Suppressor macrophage treated with lipopolysaccharide for 1 hour (primary cell): ENCODE data around the gene LASP1NB.
A peak's percentile ranks its signal among the peaks of the same experiment; 100 is the strongest.
"Not testable (repeated sequence)": the region's sequence is repeated elsewhere in the genome, so short reads cannot be mapped to it uniquely, and the experiment has no call there.

ENCODE experiments used
- DNase-seq, 3 donors: peaks; one replicate each; pipeline ENCODE4 v3.0.0-alpha.2; 2020 to 2022

Gene LASP1NB

GRCh38 chr17:38918916-38919315, 6.5 kb upstream of the LASP1NB start:
- no peak for DNase-seq

GRCh38 chr17:38919316-38920078, 5.9 kb upstream of the LASP1NB start:
- DNase-seq: no peak

- no peak for DNase-seq
Observed at GRCh38 chr17:38920374-38921291, 4.8 kb upstream of the LASP1NB start.

GRCh38 chr17:38921756-38922411, 3.5 kb upstream of the LASP1NB start:
- DNase-seq: peak; percentile 65 to 76 (median 67)

GRCh38 chr17:38922538-38923297, 2.7 kb upstream of the LASP1NB start:
- peak in 1 of 3 donors; percentile 44 for DNase-seq

GRCh38 chr17:38926293-38927070, 1.1 kb downstream of the LASP1NB start:
- DNase-seq: peak; percentile 67 to 87 (median 87)

- not testable (repeated sequence) for DNase-seq
Observed at GRCh38 chr17:38930782-38931181, 5.4 kb downstream of the LASP1NB start.

- not testable (repeated sequence) for DNase-seq
Observed at GRCh38 chr17:38933962-38934361, 8.5 kb downstream of the LASP1NB start.

- DNase-seq: no peak
Observed at GRCh38 chr17:38939987-38940386, 14.6 kb downstream of the LASP1NB start.

GRCh38 chr17:38940404-38940803, 15.0 kb downstream of the LASP1NB start:
- no peak for DNase-seq

GRCh38 chr17:38942696-38943334, 17.4 kb downstream of the LASP1NB start:
- DNase-seq: no peak

GRCh38 chr17:38943607-38944006, 18.2 kb downstream of the LASP1NB start:
- peak; percentile 20 to 47 (median 42) for DNase-seq

- no peak for DNase-seq
Observed at GRCh38 chr17:38947189-38947588, 21.8 kb downstream of the LASP1NB start.

GRCh38 chr17:38953800-38954199, 28.4 kb downstream of the LASP1NB start:
- not testable (repeated sequence) for DNase-seq

- no peak for DNase-seq
Observed at GRCh38 chr17:38958326-38958725, 32.9 kb downstream of the LASP1NB start.

- DNase-seq: no peak
Observed at GRCh38 chr17:38958756-38959155, 33.3 kb downstream of the LASP1NB start.

GRCh38 chr17:38959508-38959907, 34.1 kb downstream of the LASP1NB start:
- DNase-seq: no peak

- no peak for DNase-seq
Observed at GRCh38 chr17:38960402-38960801, 35.0 kb downstream of the LASP1NB start.

- DNase-seq: no peak
Observed at GRCh38 chr17:38961413-38961812, 36.0 kb downstream of the LASP1NB start.

GRCh38 chr17:38967290-38967738, 41.9 kb downstream of the LASP1NB start, which contains the start of gene FBXO47:
Gene FBXO47, minus strand, starts transcription at chr17:38967403. Its CDS starts 4,378 bp downstream, at chr17:38963025.
- peak; percentile 81 to 92 (median 88) for DNase-seq

- no peak for DNase-seq
Observed at GRCh38 chr17:38969281-38969680, 43.9 kb downstream of the LASP1NB start.
